Lower leg skin (tissue), 4 donors: ENCODE results near the gene PXYLP1. TPM values are rescaled to one million over a fixed set of nuclear protein-coding genes. Genes with fewer than 3 reads are reported as not detected.

Experiments used
- DNase-seq, 2 donors: peaks; one replicate each; pipeline ENCODE4 v3.0.0-alpha.2; 2019; ENCODE audit warnings: low spot score in 2 of 2
- H3K4me3 ChIP-seq: fragments of 200-600 bp; sonication (generic); 2 replicates; pipeline ENCODE4 v1.5.1; 2017; ENCODE audit warnings: mild to moderate bottlenecking, low read depth; ENCODE audit not compliant: poor library complexity, severe bottlenecking
- CTCF ChIP-seq, 3 donors: fragments of 450-650 bp; IDR thresholded peaks; one replicate each; pipeline ENCODE4 v1.5.1; 2016; ENCODE audit warnings: antibody characterized with exemption in 3 of 3, mild to moderate bottlenecking in 3 of 3, moderate library complexity in 2 of 3
- POLR2A ChIP-seq, 2 donors: fragments of 450-650 bp; IDR thresholded peaks; one replicate each; pipeline ENCODE4 v1.6.1; 2016 to 2017; ENCODE audit warnings: antibody characterized with exemption in 2 of 2, mild to moderate bottlenecking in 1 of 2, moderate library complexity in 1 of 2
- WGBS, 2 donors: methylation state at CpG; one replicate each; pipeline ENCODE4 v1.1.5; 2018; 5-methylcytosine and 5-hydroxymethylcytosine counted together
- intact Hi-C: fragments of 100-400 bp; cut with DNase I; formaldehyde crosslinking; loops from one replicate; pipeline ENCODE4 v1.15.0; 2023; ENCODE audit warnings: low total_unique reads
- total RNA-seq, 4 donors: library from RNA; depleted of rRNA; stranded (reverse); fragments of >200 nt; gene quantifications; one replicate each; pipeline ENCODE4 v1.1.0, GENCODE V29; 2016

The PXYLP1 gene
- total RNA-seq, 4 donors from 2014 or later, result 8.8 to 14.5 (median 10.2) TPM

DNA sequence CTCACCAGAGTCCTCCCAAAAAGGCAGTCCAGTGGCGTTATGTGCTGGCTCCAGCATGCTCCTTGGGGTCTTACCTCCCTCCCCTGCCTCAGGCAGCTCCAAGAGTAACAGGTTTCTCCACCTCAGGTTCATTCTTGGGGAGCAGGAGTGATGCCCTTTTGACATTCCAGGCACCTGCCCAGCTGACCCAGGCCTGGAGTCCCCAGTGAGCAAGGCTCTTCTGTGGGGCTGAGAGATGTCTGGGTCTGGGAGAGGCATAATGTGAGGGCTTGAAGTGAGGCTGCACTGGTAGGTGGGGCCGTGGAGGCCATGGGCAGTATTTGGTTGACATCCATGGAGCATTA, 15.3 kb downstream of the PXYLP1 start:
- TF ChIP-seq CTCF (IDR thresholded peaks at IDR 0.05) (no peak), POLR2A (IDR thresholded peaks at IDR 0.05) (no peak)
- DNase-seq, result peak in 1 of 2 donors; percentile 45
- intact Hi-C loops, result no loop called here
- H3K4me3 ChIP-seq, result no peak overlapping the region
- 91 to 94% methylated on average over 2 of the region's 2 CpGs for WGBS, 2 donors

- 88 to 92% methylated on average over 5 of the region's 5 CpGs for WGBS, 2 donors
- no peak for TF ChIP-seq CTCF (IDR thresholded peaks at IDR 0.05)
- TF ChIP-seq POLR2A (IDR thresholded peaks at IDR 0.05), result no peak
- peak; percentile 1 to 39 for DNase-seq
- intact Hi-C loops, result no loop called here
- H3K4me3 ChIP-seq, result no peak overlapping the region
Measured at GRCh38 chr3:141248064-141248463, 16.4 kb downstream of the PXYLP1 start.

GRCh38 chr3:141249041-141249440, 17.4 kb downstream of the PXYLP1 start:
- intact Hi-C loops, result no loop called here
- TF ChIP-seq POLR2A (IDR thresholded peaks at IDR 0.05) (no peak), CTCF (IDR thresholded peaks at IDR 0.05) (no peak)
- WGBS, 2 donors, result 63 to 67% methylated on average over 4 of the region's 4 CpGs
- peak; percentile 9 to 12 for DNase-seq
- no peak overlapping the region for H3K4me3 ChIP-seq

GRCh38 chr3:141250342-141250741, 18.7 kb downstream of the PXYLP1 start:
- no peak overlapping the region for H3K4me3 ChIP-seq
- TF ChIP-seq CTCF (IDR thresholded peaks at IDR 0.05) (no peak), POLR2A (IDR thresholded peaks at IDR 0.05) (no peak)
- 91 to 92% methylated on average over 5 of the region's 5 CpGs for WGBS, 2 donors
- DNase-seq, result peak in 1 of 2 donors; percentile 52
- intact Hi-C loops, result no loop called here

- intact Hi-C loops, result no loop called here
- no peak for TF ChIP-seq CTCF (IDR thresholded peaks at IDR 0.05)
- no peak for TF ChIP-seq POLR2A (IDR thresholded peaks at IDR 0.05)
- H3K4me3 ChIP-seq, result no peak overlapping the region
- WGBS, 2 donors, result 94 to 95% methylated on average over 4 of the region's 4 CpGs
- DNase-seq, result no peak
Measured at GRCh38 chr3:141250828-141251227, 19.2 kb downstream of the PXYLP1 start.

GRCh38 chr3:141253326-141253725, 21.7 kb downstream of the PXYLP1 start:
- H3K4me3 ChIP-seq, result no peak overlapping the region
- TF ChIP-seq POLR2A (IDR thresholded peaks at IDR 0.05) (no peak), CTCF (IDR thresholded peaks at IDR 0.05) (no peak)
- intact Hi-C loops, result no loop called here
- no peak for DNase-seq
- WGBS, 2 donors, result 94 to 95% methylated on average over 2 of the region's 2 CpGs
